Measurements from ENCODE around the gene RNF213.

- TF ChIP-seq CTCF (IDR thresholded peaks at IDR 0.05), result no peak
- no peak for TF ChIP-seq POLR2A (IDR thresholded peaks at IDR 0.05)
Measured at GRCh38 chr17:80331820-80332219, 71.2 kb downstream of the RNF213 start.
